Stomach smooth muscle (tissue), 2 donors: ENCODE data around the gene ADM2.
"Not testable (repeated sequence)": the region's sequence is repeated elsewhere in the genome, so short reads cannot be mapped to it uniquely, and the experiment has no call there.

ENCODE experiments used
- H3K27ac ChIP-seq: one replicate; pipeline ENCODE4 v1.7.0; 2013; ENCODE audit warnings: mild to moderate bottlenecking, low read length, inconsistent platforms
- H3K27me3 ChIP-seq, 2 donors: one replicate each; pipeline ENCODE4 v1.7.0; 2013; ENCODE audit warnings: low read length in 2 of 2; ENCODE audit not compliant: insufficient read depth in 2 of 2, control insufficient read depth in 1 of 2
- H3K36me3 ChIP-seq, 2 donors: one replicate each; pipeline ENCODE4 v1.7.0; 2013; ENCODE audit warnings: low read length in 2 of 2; ENCODE audit not compliant: control insufficient read depth in 2 of 2, insufficient read depth in 2 of 2
- H3K4me1 ChIP-seq: one replicate; pipeline ENCODE4 v1.7.0; 2013; ENCODE audit warnings: low read length; ENCODE audit not compliant: control insufficient read depth, insufficient read depth
- H3K4me3 ChIP-seq, 2 donors: one replicate each; pipeline ENCODE4 v1.7.0; 2013; ENCODE audit warnings: low read length in 2 of 2
- H3K9ac ChIP-seq, 2 donors: one replicate each; pipeline ENCODE4 v1.7.0; 2013; ENCODE audit warnings: low read length in 2 of 2, mild to moderate bottlenecking in 1 of 2
- H3K9me3 ChIP-seq, 2 donors: one replicate each; pipeline ENCODE4 v1.7.0; 2013; ENCODE audit warnings: low read length in 2 of 2; ENCODE audit not compliant: control insufficient read depth in 2 of 2
- donor health status: healthy.
- donor health status: Pancreatic carcinoma.

The ADM2 gene

GRCh38 chr22:50533856-50534711 lies 52.7 kb downstream of the ADM2 start:
- H3K27me3 ChIP-seq = peaks cover 21 to 69% of the 10 kb centered on the region in 2 donors
- not testable (repeated sequence) for H3K9ac ChIP-seq

GRCh38 chr22:50535113-50535512 lies 53.8 kb downstream of the ADM2 start:
- peaks cover 24% of the 10 kb centered on the region for H3K4me1 ChIP-seq
- no peaks in the 10 kb centered on the region for H3K36me3 ChIP-seq
- no peak overlapping the region for H3K4me3 ChIP-seq
- H3K27ac ChIP-seq = no peak overlapping the region
- no peaks in the 10 kb centered on the region for H3K9me3 ChIP-seq
- H3K9ac ChIP-seq = no peak overlapping the region
- H3K27me3 ChIP-seq = peaks cover 19 to 59% of the 10 kb centered on the region in 2 donors

More at GRCh38 chr22:50533856-50534711, 52.7 kb downstream of the ADM2 start:
- peaks cover 32% of the 10 kb centered on the region for H3K4me1 ChIP-seq
- H3K4me3 ChIP-seq, H3K9me3 ChIP-seq, H3K27ac ChIP-seq, H3K36me3 ChIP-seq: not testable (repeated sequence)
